IMR-90 (cell line): ENCODE measurements around the gene ZNF185. TPM values are rescaled to one million over a fixed set of nuclear protein-coding genes. Genes with fewer than 3 reads are reported as not detected.
A peak's percentile ranks its signal among the peaks of the same experiment; 100 is the strongest.

Source experiments
- ATAC-seq: fragments of 200-7000 bp; cut with Tn5 transposase; 2 replicates; pipeline ENCODE4 v1.9.1; 2020; ENCODE audit warnings: low read depth, mild to moderate bottlenecking, moderate library complexity
- Bru-seq: library from RNA; stranded (reverse); fragments of 400-500 nt; gene quantifications from one replicate; lab custom pipeline; 2021; lab: Mats Ljungman, UMichigan
- BruChase-seq, 2 experiments: library from RNA; stranded (reverse); fragments of 400-500 nt; gene quantifications; one replicate each; lab custom pipeline; 2021; lab: Mats Ljungman, UMichigan
- BruUV-seq: library from RNA; stranded (reverse); fragments of 400-500 nt; replicated peaks from 2 replicates; lab custom pipeline; 2021; lab: Mats Ljungman, UMichigan
- CTCF ChIA-PET: fragments of 300-600 bp; formaldehyde crosslinking; extraction: SDS; loops from one replicate; lab custom pipeline; 2021; ENCODE audit warnings: antibody characterized with exemption; lab: Yijun Ruan, JAX
- POLR2A ChIA-PET: fragments of 300-600 bp; sonication (Branson Sonifier 250); formaldehyde crosslinking; loops from one replicate; lab custom pipeline; 2022; ENCODE audit warnings: antibody characterized with exemption; ENCODE audit not compliant: unreplicated experiment; lab: Charles Lee
- DNase-seq: peaks from one replicate; pipeline ENCODE4 v3.0.0; 2013
- H2AFZ ChIP-seq: replicated peaks from 2 replicates; pipeline ENCODE3; 2013; ENCODE audit warnings: low read length, mild to moderate bottlenecking; ENCODE audit not compliant: poor library complexity
- H2AK5ac ChIP-seq: 2 replicates; pipeline ENCODE4 v1.6.1; 2013; ENCODE audit warnings: low read depth, low read length, inconsistent platforms
- H2AK9ac ChIP-seq: replicated peaks from 2 replicates; pipeline ENCODE3; 2013; ENCODE audit warnings: mild to moderate bottlenecking, low read depth, low read length, moderate library complexity; ENCODE audit not compliant: poor library complexity
- H2BK120ac ChIP-seq: 2 replicates; pipeline ENCODE4 v1.6.1; 2013; ENCODE audit warnings: low read depth, low read length, inconsistent platforms
- H2BK15ac ChIP-seq: 3 replicates; pipeline ENCODE4 v1.6.1; 2013; ENCODE audit warnings: low read depth, low read length, inconsistent platforms
- H2BK20ac ChIP-seq: 2 replicates; pipeline ENCODE4 v1.6.1; 2013; ENCODE audit warnings: low read depth, mild to moderate bottlenecking, inconsistent platforms, low read length, moderate library complexity
- H2BK5ac ChIP-seq: 2 replicates; pipeline ENCODE4 v1.6.1; 2013; ENCODE audit warnings: mild to moderate bottlenecking, low read depth, low read length, inconsistent platforms; ENCODE audit not compliant: poor library complexity, severe bottlenecking
- H3K14ac ChIP-seq: replicated peaks from 2 replicates; pipeline ENCODE4 v1.6.1; 2013; ENCODE audit warnings: low read depth, low read length, inconsistent platforms
- H3K18ac ChIP-seq: 2 replicates; pipeline ENCODE4 v1.6.1; 2013; ENCODE audit warnings: low read depth, low read length, control low read depth
- H3K23ac ChIP-seq: 2 replicates; pipeline ENCODE4 v1.6.1; 2013; ENCODE audit warnings: low read depth, low read length, inconsistent platforms
- H3K27ac ChIP-seq: 2 replicates; pipeline ENCODE4 v1.5.1; 2013; ENCODE audit warnings: mild to moderate bottlenecking, control low read depth, low read length; ENCODE audit not compliant: insufficient read depth
- H3K27me3 ChIP-seq: 2 replicates; pipeline ENCODE4 v1.6.1; 2013; ENCODE audit warnings: low read length; ENCODE audit not compliant: control insufficient read depth, insufficient read depth
- H3K36me3 ChIP-seq: 2 replicates; pipeline ENCODE4 v1.6.1; 2013; ENCODE audit warnings: low read length, mixed read lengths; ENCODE audit not compliant: control insufficient read depth, insufficient read depth
- H3K4ac ChIP-seq: 2 replicates; pipeline ENCODE4 v1.6.1; 2013; ENCODE audit warnings: low read depth, low read length, inconsistent platforms
- H3K4me1 ChIP-seq: 2 replicates; pipeline ENCODE4 v1.6.1; 2013; ENCODE audit warnings: low read length, mixed read lengths; ENCODE audit not compliant: control insufficient read depth, insufficient read depth
- H3K4me2 ChIP-seq: 2 replicates; pipeline ENCODE4 v1.6.1; 2013; ENCODE audit warnings: low read depth, mild to moderate bottlenecking, control low read depth, low read length, moderate library complexity
- H3K4me3 ChIP-seq: 2 replicates; pipeline ENCODE4 v1.5.1; 2013; ENCODE audit warnings: low read depth, mild to moderate bottlenecking, control low read depth, low read length, moderate library complexity; ENCODE audit not compliant: insufficient read depth
- H3K56ac ChIP-seq: 2 replicates; pipeline ENCODE4 v1.6.1; 2013; ENCODE audit warnings: low read length, inconsistent platforms; ENCODE audit not compliant: insufficient read depth; ENCODE audit errors: extremely low read depth
- H3K79me1 ChIP-seq, 2 experiments: 2 replicates each; pipeline ENCODE4 v1.6.1; 2013; ENCODE audit warnings: low read length in 2 of 2, inconsistent platforms in 1 of 2, low read depth in 1 of 2
- H3K9ac ChIP-seq: 2 replicates; pipeline ENCODE4 v1.6.1; 2013; ENCODE audit warnings: low read depth, low read length, control low read depth
- H3K9me1 ChIP-seq: 2 replicates; pipeline ENCODE4 v1.6.1; 2013; ENCODE audit warnings: low read length, inconsistent platforms; ENCODE audit not compliant: insufficient read depth
- H3K9me3 ChIP-seq: 2 replicates; pipeline ENCODE4 v1.6.1; 2013; ENCODE audit warnings: low read length; ENCODE audit not compliant: control insufficient read depth, insufficient read depth
- H4K20me1 ChIP-seq: 2 replicates; pipeline ENCODE4 v1.6.1; 2013; ENCODE audit warnings: low read length, inconsistent platforms; ENCODE audit not compliant: insufficient read depth
- H4K5ac ChIP-seq: 2 replicates; pipeline ENCODE4 v1.6.1; 2013; ENCODE audit warnings: mild to moderate bottlenecking, low read depth, low read length, control low read depth
- H4K8ac ChIP-seq, 2 experiments: 2 replicates each; pipeline ENCODE4 v1.6.1; 2013; ENCODE audit warnings: low read depth in 2 of 2, low read length in 2 of 2, control low read depth in 1 of 2, inconsistent platforms in 1 of 2
- H4K91ac ChIP-seq: 2 replicates; pipeline ENCODE4 v1.6.1; 2013; ENCODE audit warnings: low read depth, low read length, inconsistent platforms; ENCODE audit not compliant: insufficient read depth
- BHLHE40 ChIP-seq: fragments of 150-350 bp; IDR thresholded peaks from 2 replicates; pipeline ENCODE4 v1.6.1; 2016; ENCODE audit warnings: mild to moderate bottlenecking, low read depth, low read length
- CEBPB ChIP-seq: IDR thresholded peaks from 2 replicates; pipeline ENCODE4 v1.6.1; 2012; ENCODE audit warnings: low read depth, low read length, improper control_type of control experiment
- MAZ ChIP-seq: IDR thresholded peaks from 2 replicates; pipeline ENCODE4 v1.6.1; 2012; ENCODE audit warnings: low read depth, mild to moderate bottlenecking, low read length, improper control_type of control experiment, moderate library complexity, borderline replicate concordance
- MXI1 ChIP-seq: IDR thresholded peaks from 2 replicates; pipeline ENCODE4 v1.6.1; 2012; ENCODE audit warnings: low read depth, mild to moderate bottlenecking, low read length, moderate library complexity, borderline replicate concordance
- RAD21 ChIP-seq: IDR thresholded peaks from 2 replicates; pipeline ENCODE4 v1.6.1; 2012; ENCODE audit warnings: low read length, improper control_type of control experiment
- RFX5 ChIP-seq: IDR thresholded peaks from 2 replicates; pipeline ENCODE4 v1.8.0; 2012; ENCODE audit warnings: low read depth, mild to moderate bottlenecking, low read length, moderate library complexity
- SMC3 ChIP-seq: fragments of 150-350 bp; IDR thresholded peaks from 2 replicates; pipeline ENCODE4 v1.6.1; 2016; ENCODE audit warnings: low read depth, mild to moderate bottlenecking, antibody characterized with exemption, low read length, moderate library complexity
- whole genome bisulfite sequencing, 2 experiments: methylation state at CpG; one replicate each; pipeline versions ENCODE4 v1.1.5 to v1.1.7; 2013; ENCODE audit warnings: missing lambda C conversion rate in 2 of 2; ENCODE audit not compliant: insufficient read length in 1 of 2; ENCODE audit errors: extremely low coverage in 2 of 2; 5-methylcytosine and 5-hydroxymethylcytosine counted together
- dilution Hi-C: fragments of 300-500 bp; cut with HindIII; formaldehyde crosslinking; loops from one replicate; pipeline ENCODE4 v1.14.3; 2018; ENCODE audit warnings: low sequenced_read_pairs; ENCODE audit not compliant: unreplicated experiment
- in situ Hi-C: fragments of 300-500 bp; cut with MboI; formaldehyde crosslinking; loops from 3 replicates; pipeline ENCODE4 v1.14.3; 2019; ENCODE audit warnings: low sequenced_read_pairs, inconsistent platforms, mixed read lengths
- intact Hi-C: fragments of 100-400 bp; cut with micrococcal nuclease; formaldehyde crosslinking; loops from 2 replicates; pipeline ENCODE4 v1.10.0; 2022
- long read RNA-seq: library from polyadenylated mRNA; unstranded; transcript quantifications from one replicate; pipeline ENCODE4 v2.0.0, GENCODE V29; 2021; ENCODE audit not compliant: unreplicated experiment
- polyA plus RNA-seq, 3 experiments: library from polyadenylated mRNA; depleted of rRNA; stranded (reverse); fragments of >200 nt; gene quantifications; 2 replicates each; pipeline ENCODE4 v1.2.3, GENCODE V29; 2012; ENCODE audit warnings: low replicate concordance in 1 of 3
- total RNA-seq: library from RNA; depleted of rRNA; stranded (reverse); fragments of >200 nt; gene quantifications from 2 replicates; pipeline ENCODE4 v1.2.3, GENCODE V29; 2012; rRNA removed
- TF ChIP-seq, protein P1 (sequence below): fragments of 150-350 bp; IDR thresholded peaks from 2 replicates; pipeline ENCODE4 v1.6.1; 2017; ENCODE audit warnings: mild to moderate bottlenecking, antibody characterized with exemption, low read length, low read depth
- TF ChIP-seq, protein P2 (sequence below): fragments of 150-350 bp; IDR thresholded peaks from 2 replicates; pipeline ENCODE4 v1.6.1; 2016; ENCODE audit warnings: low read depth, mild to moderate bottlenecking, low read length, moderate library complexity, borderline replicate concordance

The ZNF185 gene
- 3.2 and 3.6 TPM in 2 replicates for total RNA-seq
- polyA plus RNA-seq (2012; rRNA removed), result 6.2 and 6.3 TPM in 2 replicates
- polyA plus RNA-seq (2012; cell fraction: cytosol; rRNA removed), result 3.6 and 4.0 TPM in 2 replicates
- 12.5 and 15.9 TPM in 2 replicates for polyA plus RNA-seq (2012; cell fraction: nucleus; rRNA removed; ENCODE audit: low replicate concordance)
- Bru-seq, nascent RNA, result percentile 22 among the genes with signal in this experiment
- BruChase-seq, experiment 1, labeled RNA remaining after a 6-hour chase, result percentile 29 among the genes with signal in this experiment
- BruChase-seq, experiment 2, labeled RNA remaining after a 2-hour chase, result percentile 23 among the genes with signal in this experiment
- long read RNA-seq, partial matches to known transcripts, result 0 of 1 reads
- long read RNA-seq, other reads (novel, unspliced or antisense), result 1 of 1 reads

DNA sequence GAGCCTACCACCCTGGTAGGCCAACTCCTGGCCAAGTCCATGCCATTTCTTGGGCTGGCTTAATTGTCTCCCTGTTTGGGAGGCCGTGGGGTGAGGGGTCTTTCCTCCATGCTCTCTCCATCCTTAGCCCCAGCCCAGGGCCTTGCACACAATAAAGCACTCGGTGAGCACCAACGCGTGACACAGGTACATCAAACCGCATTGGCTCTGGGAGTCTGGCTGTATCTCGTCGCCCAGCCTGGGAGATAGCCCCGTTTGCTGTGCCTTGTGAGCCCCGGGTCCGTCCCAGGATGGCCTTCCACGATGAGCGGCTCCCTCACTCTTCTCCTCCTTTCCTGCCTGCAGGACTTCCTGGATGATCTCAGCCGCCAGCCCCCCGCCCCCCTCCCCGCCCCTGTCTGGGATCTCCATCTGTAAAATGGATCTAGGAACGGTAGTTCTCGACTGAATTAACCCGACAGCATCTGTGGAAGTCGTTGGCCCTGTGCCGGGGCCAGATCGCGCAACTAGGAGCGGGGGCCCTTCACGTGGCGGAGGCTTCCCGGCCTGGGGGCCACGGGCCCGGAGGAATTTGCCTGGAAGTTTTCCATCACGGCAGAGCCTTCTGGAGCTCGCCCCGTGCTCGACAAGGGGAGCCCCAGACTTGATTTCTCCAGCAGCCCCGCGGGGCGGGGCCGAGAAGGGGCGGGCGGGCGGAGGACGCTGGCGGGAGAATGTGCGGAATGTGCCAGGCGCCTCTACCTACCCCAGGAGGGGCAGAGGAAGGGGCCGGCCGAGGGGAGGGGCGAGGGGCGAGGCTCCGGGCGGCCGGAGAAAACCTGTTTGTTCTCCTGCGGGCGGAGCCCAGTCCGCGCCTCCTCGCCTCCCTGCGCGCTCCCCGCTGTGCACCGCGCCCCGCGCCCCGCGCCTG, at the start of gene ZNF185:
ZNF185 (plus strand) TSS at position 846 of the 910 bp plus-strand sequence. CDS start 16,423 bp downstream, outside the sequence.
- peak; percentile 18; the same call in 1 of the 2 replicates for ATAC-seq
- 47% methylated on average over 19 of the region's 64 CpGs; no CpG with 5 or more reads in 1 of the 2 experiments for WGBS, 2 experiments
- dilution Hi-C loops, result no loop called here

More for the DNA sequence above, at the start of gene ZNF185:
- H2BK120ac ChIP-seq, result no peak within 1 kb of the TSS
- DNase-seq, result no peak
- H3K4me1 ChIP-seq, result no peaks in the 10 kb centered on the region
- no peaks in the 10 kb centered on the region for H3K9me1 ChIP-seq
- peak within 1 kb of the TSS; percentile 55 for H2AK9ac ChIP-seq
- H3K18ac ChIP-seq, result no peak within 1 kb of the TSS
- H3K9ac ChIP-seq, result no peak within 1 kb of the TSS
- H2BK15ac ChIP-seq, result no peak within 1 kb of the TSS
- in situ Hi-C loops (no loop called here), intact Hi-C loops (no loop called here)
- H2AFZ ChIP-seq, result peak within 1 kb of the TSS; percentile 87
- H3K4ac ChIP-seq, result no peak within 1 kb of the TSS
- peak within 1 kb of the TSS; percentile 27 for H3K4me3 ChIP-seq
- H3K9me3 ChIP-seq, result peaks cover 1% of the 10 kb centered on the region; the same call in 1 of the 2 replicates
- H3K36me3 ChIP-seq, result no peaks in the 10 kb centered on the region
- no peak within 1 kb of the TSS for H3K4me2 ChIP-seq
- no peaks in the 10 kb centered on the region for H4K20me1 ChIP-seq
- no TSS peak for BruUV-seq
- H3K27me3 ChIP-seq, result peaks cover 6% of the 10 kb centered on the region; the same call in 1 of the 2 replicates
- H2BK20ac ChIP-seq, result no peak within 1 kb of the TSS
- TF ChIP-seq BHLHE40 (no peak), CEBPB (no peak), SMC3 (no peak), RAD21 (no peak), RFX5 (no peak), MAZ (no peak), MXI1 (no peak)
- TF ChIP-seq, protein P1, sequence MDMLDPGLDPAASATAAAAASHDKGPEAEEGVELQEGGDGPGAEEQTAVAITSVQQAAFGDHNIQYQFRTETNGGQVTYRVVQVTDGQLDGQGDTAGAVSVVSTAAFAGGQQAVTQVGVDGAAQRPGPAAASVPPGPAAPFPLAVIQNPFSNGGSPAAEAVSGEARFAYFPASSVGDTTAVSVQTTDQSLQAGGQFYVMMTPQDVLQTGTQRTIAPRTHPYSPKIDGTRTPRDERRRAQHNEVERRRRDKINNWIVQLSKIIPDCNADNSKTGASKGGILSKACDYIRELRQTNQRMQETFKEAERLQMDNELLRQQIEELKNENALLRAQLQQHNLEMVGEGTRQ, result no peak
- TF ChIP-seq, protein P2, sequence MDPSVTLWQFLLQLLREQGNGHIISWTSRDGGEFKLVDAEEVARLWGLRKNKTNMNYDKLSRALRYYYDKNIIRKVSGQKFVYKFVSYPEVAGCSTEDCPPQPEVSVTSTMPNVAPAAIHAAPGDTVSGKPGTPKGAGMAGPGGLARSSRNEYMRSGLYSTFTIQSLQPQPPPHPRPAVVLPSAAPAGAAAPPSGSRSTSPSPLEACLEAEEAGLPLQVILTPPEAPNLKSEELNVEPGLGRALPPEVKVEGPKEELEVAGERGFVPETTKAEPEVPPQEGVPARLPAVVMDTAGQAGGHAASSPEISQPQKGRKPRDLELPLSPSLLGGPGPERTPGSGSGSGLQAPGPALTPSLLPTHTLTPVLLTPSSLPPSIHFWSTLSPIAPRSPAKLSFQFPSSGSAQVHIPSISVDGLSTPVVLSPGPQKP, result no peak
- H4K5ac ChIP-seq, result no peak within 1 kb of the TSS
- H2AK5ac ChIP-seq, result no peak within 1 kb of the TSS
- H2BK5ac ChIP-seq, result no peak within 1 kb of the TSS
- H4K91ac ChIP-seq, result no peak within 1 kb of the TSS
- H4K8ac ChIP-seq, result peak within 1 kb of the TSS in 1 of 2 experiments; percentile 47; a peak in 1 of 4 replicates
- no peak within 1 kb of the TSS for H3K23ac ChIP-seq
- no peaks in the 10 kb centered on the region for H3K79me1 ChIP-seq
- ChIA-PET POLR2A (no interaction called here), CTCF (no interaction called here)
- no peak within 1 kb of the TSS for H3K14ac ChIP-seq
- no peak within 1 kb of the TSS for H3K56ac ChIP-seq
- no peak within 1 kb of the TSS for H3K27ac ChIP-seq
